ENCODE measurements around the gene MYO1H. TPM values are rescaled to one million over a fixed set of nuclear protein-coding genes. Genes with fewer than 3 reads are reported as not detected.

MYO1H gene
- total RNA-seq, 1 experiment from 2014 or later, result 0.26 TPM

DNA sequence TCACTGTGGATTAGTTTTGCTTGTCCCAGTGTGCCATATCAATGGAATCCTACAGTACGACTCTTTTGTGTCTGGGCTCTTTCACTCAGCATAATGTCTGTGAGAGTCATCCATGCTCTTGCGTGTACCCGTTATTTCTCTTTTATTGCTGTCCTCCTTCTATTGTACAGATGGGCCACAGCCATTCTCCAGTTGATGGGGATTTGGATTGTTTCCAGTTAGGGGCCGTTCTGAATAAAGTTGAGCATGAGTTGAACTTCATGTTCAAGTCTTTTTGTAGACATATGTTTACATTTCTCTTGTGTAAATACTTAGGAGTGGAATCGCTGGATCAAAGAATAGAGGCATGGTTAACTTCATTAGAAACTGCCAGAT, 38.3 kb downstream of the MYO1H start:
- Histone ChIP-seq H3T11ph (ENCODE audit: low read length) (no peak overlapping the region), H3K79me1 (ENCODE audit: insufficient read depth, low read depth, low read length, poor library complexity, severe bottlenecking) (no peaks in the 10 kb centered on the region), H3K9ac (ENCODE audit: extremely low read depth, insufficient read length, low read length) (no peak overlapping the region), H3K14ac (ENCODE audit: insufficient read depth, low read length) (no peak overlapping the region), H3K27me3 (ENCODE audit: insufficient read depth, low read length) (no peaks in the 10 kb centered on the region), H4K5ac (ENCODE audit: insufficient read length, low read depth, low read length) (no peak overlapping the region), H3K23me2 (ENCODE audit: insufficient read length, low read depth, low read length, poor library complexity, severe bottlenecking) (no peaks in the 10 kb centered on the region), H4K8ac (replicated peaks; ENCODE audit: insufficient read length, low read depth, low read length) (no peak overlapping the region), H2AK5ac (ENCODE audit: insufficient read length, low read length) (no peak overlapping the region), H3K9me3 (ENCODE audit: control insufficient read depth, low read depth, low read length) (no peaks in the 10 kb centered on the region), H2BK120ac (ENCODE audit: low read depth, low read length, poor library complexity, severe bottlenecking) (no peak overlapping the region), H2BK15ac (ENCODE audit: low read depth, low read length) (no peak overlapping the region), H3K18ac (ENCODE audit: insufficient read length, low read depth, low read length) (no peak overlapping the region), H3K23ac (ENCODE audit: insufficient read length, low read depth, low read length) (no peak overlapping the region), H3K56ac (ENCODE audit: insufficient read length, low read depth, low read length) (no peak overlapping the region), H3K27ac (ENCODE audit: insufficient read length, low read depth, low read length) (no peak overlapping the region), H2BK12ac (ENCODE audit: insufficient read length, low read depth, low read length) (no peak overlapping the region), H2BK20ac (ENCODE audit: low read depth, low read length, poor library complexity, severe bottlenecking) (no peak overlapping the region), H3K4me1 (ENCODE audit: insufficient read depth, low read length) (no peaks in the 10 kb centered on the region), H3K79me2 (ENCODE audit: insufficient read depth, low read length) (no peaks in the 10 kb centered on the region), H4K20me1 (ENCODE audit: control insufficient read depth, insufficient read depth, insufficient read length) (no peaks in the 10 kb centered on the region), H4K91ac (ENCODE audit: insufficient read length, low read depth, low read length) (no peak overlapping the region), H2AFZ (ENCODE audit: low read length) (no peak overlapping the region), H2BK5ac (ENCODE audit: insufficient read length, low read length) (no peak overlapping the region), H3K4ac (ENCODE audit: low read depth, low read length) (no peak overlapping the region), H3K4me2 (ENCODE audit: insufficient read depth, insufficient read length, low read length) (no peak overlapping the region)
- Mint-ChIP-seq H3K4me3 (no peak overlapping the region), H3K36me3 (ENCODE audit: insufficient read depth in 1 of 3, low read depth in 3 of 3) (no peaks in the 10 kb centered on the region; a peak in 2 of 7 replicates), H3K9me3 (peaks cover 6 to 10% of the 10 kb centered on the region in 2 experiments; a peak in 2 of 5 replicates), H3K4me1 (no peaks in the 10 kb centered on the region), H3K27me3 (ENCODE audit: low read depth) (peaks cover 10% of the 10 kb centered on the region; the same call in 1 of the 2 replicates), H3K27ac (no peak overlapping the region)
- no CpG with 5 or more reads among the region's 5 CpGs for WGBS (ENCODE audit: extremely low coverage, insufficient read length, low lambda C conversion rate)
- TF ChIP-seq, protein P1, sequence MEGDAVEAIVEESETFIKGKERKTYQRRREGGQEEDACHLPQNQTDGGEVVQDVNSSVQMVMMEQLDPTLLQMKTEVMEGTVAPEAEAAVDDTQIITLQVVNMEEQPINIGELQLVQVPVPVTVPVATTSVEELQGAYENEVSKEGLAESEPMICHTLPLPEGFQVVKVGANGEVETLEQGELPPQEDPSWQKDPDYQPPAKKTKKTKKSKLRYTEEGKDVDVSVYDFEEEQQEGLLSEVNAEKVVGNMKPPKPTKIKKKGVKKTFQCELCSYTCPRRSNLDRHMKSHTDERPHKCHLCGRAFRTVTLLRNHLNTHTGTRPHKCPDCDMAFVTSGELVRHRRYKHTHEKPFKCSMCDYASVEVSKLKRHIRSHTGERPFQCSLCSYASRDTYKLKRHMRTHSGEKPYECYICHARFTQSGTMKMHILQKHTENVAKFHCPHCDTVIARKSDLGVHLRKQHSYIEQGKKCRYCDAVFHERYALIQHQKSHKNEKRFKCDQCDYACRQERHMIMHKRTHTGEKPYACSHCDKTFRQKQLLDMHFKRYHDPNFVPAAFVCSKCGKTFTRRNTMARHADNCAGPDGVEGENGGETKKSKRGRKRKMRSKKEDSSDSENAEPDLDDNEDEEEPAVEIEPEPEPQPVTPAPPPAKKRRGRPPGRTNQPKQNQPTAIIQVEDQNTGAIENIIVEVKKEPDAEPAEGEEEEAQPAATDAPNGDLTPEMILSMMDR (conservative IDR thresholded peaks at IDR 0.05), result no peak
- DNase-seq, result no peak

All from H9 (cell line).